Bronchial epithelial cell (primary cell): ENCODE results near the gene BEGAIN. TPM values are rescaled to one million over a fixed set of nuclear protein-coding genes. Genes with fewer than 3 reads are reported as not detected.

ENCODE experiments used
- DNase-seq: peaks from one replicate; pipeline ENCODE4 v3.0.0-alpha.2; 2010; ENCODE audit warnings: low read depth
- FAIRE-seq: peaks from 2 replicates; lab custom pipeline; 2011; peaks lifted over from hg19 to GRCh38; lab: Jason Lieb, UNC
- H3K27me3 ChIP-seq: 2 replicates; pipeline ENCODE4 v1.5.1; 2011; ENCODE audit warnings: low read length; ENCODE audit not compliant: control insufficient read depth, insufficient read depth
- H3K36me3 ChIP-seq: 2 replicates; pipeline ENCODE4 v1.5.1; 2011; ENCODE audit warnings: low read length; ENCODE audit not compliant: control insufficient read depth, insufficient read depth
- H3K4me3 ChIP-seq: 2 replicates; pipeline ENCODE4 v1.5.1; 2011; ENCODE audit warnings: mild to moderate bottlenecking, low read depth, low read length, control low read depth
- CTCF ChIP-seq: IDR thresholded peaks from 2 replicates; pipeline ENCODE4 v1.5.1; 2011; ENCODE audit warnings: mild to moderate bottlenecking, moderate library complexity, low read length, control low read depth, inconsistent platforms; ENCODE audit not compliant: insufficient read depth, severe bottlenecking
- total RNA-seq: library from RNA; depleted of rRNA; stranded (reverse); fragments of >200 nt; gene quantifications from 2 replicates; pipeline ENCODE4 v1.2.1, GENCODE V29; 2014

The BEGAIN gene
- total RNA-seq, 1 donor from 2014 or later = 1.1 TPM

- no peak for FAIRE-seq
- Histone ChIP-seq H3K27me3 (peaks cover 24% of the 10 kb centered on the region), H3K36me3 (no peaks in the 10 kb centered on the region), H3K4me3 (no peak overlapping the region)
- TF ChIP-seq CTCF = no peak
- DNase-seq = no peak
These were observed 19.4 kb downstream of the BEGAIN start for GRCh38 chr14:100567877-100568163.

- Histone ChIP-seq H3K27me3 (peaks cover 24% of the 10 kb centered on the region), H3K36me3 (no peaks in the 10 kb centered on the region), H3K4me3 (no peak overlapping the region)
- no peak for TF ChIP-seq CTCF
- FAIRE-seq = no peak
- no peak for DNase-seq
These were observed 20.0 kb downstream of the BEGAIN start for GRCh38 chr14:100567009-100567876.

GRCh38 chr14:100566586-100566985 is 20.6 kb downstream of the BEGAIN start:
- no peak for FAIRE-seq
- DNase-seq = no peak
- Histone ChIP-seq H3K27me3 (peaks cover 24% of the 10 kb centered on the region), H3K36me3 (no peaks in the 10 kb centered on the region), H3K4me3 (no peak overlapping the region)
- TF ChIP-seq CTCF = no peak

GRCh38 chr14:100566119-100566518 is 21.1 kb downstream of the BEGAIN start:
- Histone ChIP-seq H3K36me3 (no peaks in the 10 kb centered on the region), H3K4me3 (no peak overlapping the region), H3K27me3 (peaks cover 21% of the 10 kb centered on the region)
- no peak for TF ChIP-seq CTCF
- DNase-seq (no peak), FAIRE-seq (no peak)

- no peak for TF ChIP-seq CTCF
- Histone ChIP-seq H3K4me3 (no peak overlapping the region), H3K27me3 (peaks cover 19% of the 10 kb centered on the region), H3K36me3 (no peaks in the 10 kb centered on the region)
- FAIRE-seq (no peak), DNase-seq (no peak)
These were observed 21.6 kb downstream of the BEGAIN start for GRCh38 chr14:100565650-100566049.

- H3K4me3 ChIP-seq = no peak overlapping the region
- no peak for FAIRE-seq
- H3K27me3 ChIP-seq = peaks cover 15% of the 10 kb centered on the region
- no peaks in the 10 kb centered on the region for H3K36me3 ChIP-seq
- no peak for DNase-seq
- TF ChIP-seq CTCF = no peak
These were observed 22.7 kb downstream of the BEGAIN start for GRCh38 chr14:100564512-100564911.
